ENCODE results near the gene UPF1. TPM values are rescaled to one million over a fixed set of nuclear protein-coding genes. Genes with fewer than 3 reads are reported as not detected.

The UPF1 gene
- total RNA-seq, 1 donor from 2014 or later, result 69.8 TPM

GRCh38 chr19:18855647-18856384, 24.1 kb downstream of the UPF1 start:
- Histone ChIP-seq H3K9ac (no peak overlapping the region), H3K27me3 (no peaks in the 10 kb centered on the region), H3K9me3 (ENCODE audit: low read depth) (no peaks in the 10 kb centered on the region), H3F3A (ENCODE audit: low read depth) (no peaks in the 10 kb centered on the region), H3K36me3 (no peaks in the 10 kb centered on the region), H3K4me1 (no peaks in the 10 kb centered on the region), H3K79me2 (ENCODE audit: low read depth) (no peaks in the 10 kb centered on the region), H3K27ac (no peak overlapping the region), H4K20me1 (ENCODE audit: low read depth) (peaks cover 30% of the 10 kb centered on the region), H3K4me3 (no peak overlapping the region), H2AFZ (replicated peaks) (no peak overlapping the region), H3K4me2 (no peak overlapping the region)
- Mint-ChIP-seq H3K9me3 (no peaks in the 10 kb centered on the region), H3K36me3 (peaks cover 16% of the 10 kb centered on the region), H3K4me3 (no peak overlapping the region), H3K27me3 (ENCODE audit: insufficient read depth, low read depth) (peaks cover 3% of the 10 kb centered on the region), H3K4me1 (no peaks in the 10 kb centered on the region), H3K27ac (peak overlapping the region; percentile 81)
- DNase-seq (ENCODE audit: low spot score), result no peak
- TF ChIP-seq EZH2phosphoT487 (IDR thresholded peaks at IDR 0.05) (no peak), CTCF (IDR thresholded peaks at IDR 0.05) (no peak), EZH2 (IDR thresholded peaks at IDR 0.05) (no peak)

GRCh38 chr19:18856385-18857126, 24.8 kb downstream of the UPF1 start:
- H3K4me1 Mint-ChIP-seq, result no peaks in the 10 kb centered on the region
- TF ChIP-seq EZH2 (IDR thresholded peaks at IDR 0.05) (no peak), CTCF (IDR thresholded peaks at IDR 0.05) (peak; percentile 46)

GRCh38 chr19:18857223-18857622, 25.5 kb downstream of the UPF1 start:
- no peaks in the 10 kb centered on the region for H3K36me3 ChIP-seq

More at GRCh38 chr19:18856385-18857126, 24.8 kb downstream of the UPF1 start:
- peak; percentile 58 for DNase-seq (ENCODE audit: low spot score)
- Histone ChIP-seq H3K27ac (no peak overlapping the region), H3K4me2 (no peak overlapping the region), H3K4me1 (no peaks in the 10 kb centered on the region), H3K4me3 (no peak overlapping the region), H3K27me3 (no peaks in the 10 kb centered on the region), H4K20me1 (ENCODE audit: low read depth) (peaks cover 28% of the 10 kb centered on the region), H3K9ac (no peak overlapping the region), H2AFZ (replicated peaks) (no peak overlapping the region), H3F3A (ENCODE audit: low read depth) (no peaks in the 10 kb centered on the region), H3K79me2 (ENCODE audit: low read depth) (no peaks in the 10 kb centered on the region), H3K36me3 (no peaks in the 10 kb centered on the region), H3K9me3 (ENCODE audit: low read depth) (no peaks in the 10 kb centered on the region)
- peaks cover 13% of the 10 kb centered on the region for H3K36me3 Mint-ChIP-seq
- H3K27ac Mint-ChIP-seq, result no peak overlapping the region
- peak overlapping the region; percentile 21 for H3K4me3 Mint-ChIP-seq
- H3K27me3 Mint-ChIP-seq (ENCODE audit: insufficient read depth, low read depth), result peaks cover 3% of the 10 kb centered on the region
- no peaks in the 10 kb centered on the region for H3K9me3 Mint-ChIP-seq

More at GRCh38 chr19:18857223-18857622, 25.5 kb downstream of the UPF1 start:
- Histone ChIP-seq H3K4me3 (no peak overlapping the region), H3K9me3 (ENCODE audit: low read depth) (no peaks in the 10 kb centered on the region), H3K9ac (no peak overlapping the region), H3F3A (ENCODE audit: low read depth) (no peaks in the 10 kb centered on the region), H3K4me2 (no peak overlapping the region), H2AFZ (replicated peaks) (no peak overlapping the region), H3K27ac (no peak overlapping the region), H3K79me2 (ENCODE audit: low read depth) (no peaks in the 10 kb centered on the region), H3K4me1 (no peaks in the 10 kb centered on the region), H3K27me3 (no peaks in the 10 kb centered on the region), H4K20me1 (ENCODE audit: low read depth) (peaks cover 23% of the 10 kb centered on the region)
- DNase-seq (ENCODE audit: low spot score), result no peak
- TF ChIP-seq EZH2phosphoT487 (IDR thresholded peaks at IDR 0.05) (no peak), EZH2 (IDR thresholded peaks at IDR 0.05) (no peak), CTCF (IDR thresholded peaks at IDR 0.05) (no peak)
- peaks cover 16% of the 10 kb centered on the region for H3K36me3 Mint-ChIP-seq
- no peaks in the 10 kb centered on the region for H3K9me3 Mint-ChIP-seq
- no peaks in the 10 kb centered on the region for H3K4me1 Mint-ChIP-seq
- no peak overlapping the region for H3K27ac Mint-ChIP-seq
- H3K4me3 Mint-ChIP-seq, result no peak overlapping the region
- H3K27me3 Mint-ChIP-seq (ENCODE audit: insufficient read depth, low read depth), result peaks cover 3% of the 10 kb centered on the region
